HEK293 (cell line): ENCODE results near the gene MRAP2.

Source experiments
- CTCF ChIA-PET: fragments of 350-600 bp; formaldehyde crosslinking; extraction: SDS; loops from one replicate; lab custom pipeline; 2021; ENCODE audit warnings: antibody characterized with exemption; lab: Yijun Ruan, JAX
- POLR2A ChIA-PET: fragments of 300-600 bp; formaldehyde crosslinking; extraction: SDS; loops from one replicate; lab custom pipeline; 2020; ENCODE audit warnings: antibody characterized with exemption, inconsistent platforms; lab: Yijun Ruan, JAX
- H3K27ac ChIP-seq: fragments of 200-500 bp; sonication (Bioruptor generic); 2 replicates; pipeline ENCODE4 v1.5.1; 2014; ENCODE audit warnings: low read depth, low read length, control low read depth, inconsistent platforms; ENCODE audit errors: extremely low read depth
- H3K36me3 ChIP-seq, 2 experiments: fragments of 200-500 bp in 1 of 2; sonication (Bioruptor generic) in 1 of 2; 1 replicate in 1 of 2; 2 replicates in 1 of 2; pipeline ENCODE4 v1.5.1; 2014 to 2017; ENCODE audit warnings: inconsistent platforms in 2 of 2, low read length in 2 of 2; ENCODE audit not compliant: control insufficient read depth in 2 of 2, insufficient read depth in 1 of 2
- H3K4me1 ChIP-seq: fragments of 200-500 bp; sonication (Bioruptor generic); 2 replicates; pipeline ENCODE4 v1.5.1; 2014; ENCODE audit warnings: mild to moderate bottlenecking, low read length, inconsistent platforms; ENCODE audit not compliant: control insufficient read depth, insufficient read depth
- H3K4me3 ChIP-seq: 2 replicates; pipeline ENCODE4 v1.5.1; 2011; ENCODE audit warnings: low read depth, mild to moderate bottlenecking, control low read depth, low read length, moderate library complexity
- H3K9me3 ChIP-seq: fragments of 200-500 bp; sonication (Bioruptor generic); 2 replicates; pipeline ENCODE4 v1.5.1; 2014; ENCODE audit warnings: low read depth, low read length, inconsistent platforms; ENCODE audit not compliant: control insufficient read depth, insufficient read depth
- FEZF1 ChIP-seq: fragments of 450-650 bp; formaldehyde crosslinking; IDR thresholded peaks from 2 replicates; pipeline ENCODE4 v1.5.1; 2016; ENCODE audit warnings: missing biosample characterization, missing genetic modification characterization
- GLIS1 ChIP-seq: fragments of 450-650 bp; formaldehyde crosslinking; IDR thresholded peaks from 2 replicates; pipeline ENCODE4 v1.5.1; 2016; ENCODE audit warnings: missing biosample characterization, missing genetic modification characterization
- MEIS1 ChIP-seq: sonication (generic); formaldehyde crosslinking; IDR thresholded peaks from 2 replicates; pipeline ENCODE4 v1.8.1; 2022; ENCODE audit warnings: missing genetic modification reagents, mild to moderate bottlenecking, borderline replicate concordance
- SCRT1 ChIP-seq: fragments of 450-650 bp; formaldehyde crosslinking; IDR thresholded peaks from 2 replicates; pipeline ENCODE4 v1.5.1; 2016; ENCODE audit warnings: missing biosample characterization, missing genetic modification characterization, borderline replicate concordance
- WT1 ChIP-seq: fragments of 450-650 bp; formaldehyde crosslinking; IDR thresholded peaks from 2 replicates; pipeline ENCODE4 v1.5.1; 2016; ENCODE audit warnings: missing biosample characterization, missing genetic modification characterization
- ZBTB1 ChIP-seq: fragments of 450-650 bp; formaldehyde crosslinking; IDR thresholded peaks from 2 replicates; pipeline ENCODE4 v1.5.1; 2016; ENCODE audit warnings: missing biosample characterization, missing genetic modification characterization
- ZBTB17 ChIP-seq: fragments of 450-650 bp; formaldehyde crosslinking; IDR thresholded peaks from 2 replicates; pipeline ENCODE4 v1.5.1; 2016; ENCODE audit warnings: missing biosample characterization, missing genetic modification characterization
- ZBTB21 ChIP-seq: fragments of 450-650 bp; formaldehyde crosslinking; IDR thresholded peaks from 2 replicates; pipeline ENCODE4 v1.5.1; 2017; ENCODE audit warnings: missing biosample characterization, missing genetic modification characterization
- ZNF132 ChIP-seq: fragments of 450-650 bp; formaldehyde crosslinking; IDR thresholded peaks from 2 replicates; pipeline ENCODE4 v1.5.1; 2017; ENCODE audit warnings: missing biosample characterization, missing genetic modification characterization, borderline replicate concordance
- ZNF140 ChIP-seq: fragments of 450-650 bp; formaldehyde crosslinking; IDR thresholded peaks from 2 replicates; pipeline ENCODE4 v1.5.1; 2016; ENCODE audit warnings: missing biosample characterization, missing genetic modification characterization
- ZNF221 ChIP-seq: fragments of 450-650 bp; formaldehyde crosslinking; IDR thresholded peaks from 2 replicates; pipeline ENCODE4 v1.5.1; 2017; ENCODE audit warnings: missing biosample characterization, missing genetic modification characterization, borderline replicate concordance
- ZNF266 ChIP-seq: fragments of 450-650 bp; formaldehyde crosslinking; IDR thresholded peaks from 2 replicates; pipeline ENCODE4 v1.5.1; 2016; ENCODE audit warnings: missing biosample characterization, missing genetic modification characterization, low read depth
- ZNF354C ChIP-seq: fragments of 450-650 bp; formaldehyde crosslinking; IDR thresholded peaks from 2 replicates; pipeline ENCODE4 v1.5.1; 2016; ENCODE audit warnings: missing biosample characterization, missing genetic modification characterization, low read depth, borderline replicate concordance
- ZNF366 ChIP-seq: fragments of 450-650 bp; formaldehyde crosslinking; conservative IDR thresholded peaks from 2 replicates; pipeline ENCODE4 v1.5.1; 2016; ENCODE audit warnings: missing biosample characterization, missing genetic modification characterization
- ZNF530 ChIP-seq: fragments of 450-650 bp; formaldehyde crosslinking; IDR thresholded peaks from 2 replicates; pipeline ENCODE4 v1.5.1; 2016; ENCODE audit warnings: low read depth, missing biosample characterization, missing genetic modification characterization
- ZNF776 ChIP-seq: fragments of 450-650 bp; formaldehyde crosslinking; IDR thresholded peaks from 2 replicates; pipeline ENCODE4 v1.5.0; 2017; ENCODE audit warnings: missing biosample characterization, missing genetic modification characterization, borderline replicate concordance
- TF ChIP-seq, protein P1 (sequence below): fragments of 450-650 bp; formaldehyde crosslinking; IDR thresholded peaks from 2 replicates; pipeline ENCODE4 v1.5.1; 2016; ENCODE audit warnings: missing biosample characterization, missing genetic modification characterization, borderline replicate concordance
- TF ChIP-seq, protein P2 (sequence below): fragments of 450-650 bp; formaldehyde crosslinking; IDR thresholded peaks from 2 replicates; pipeline ENCODE4 v1.5.1; 2016; ENCODE audit warnings: missing biosample characterization, missing genetic modification characterization
- TF ChIP-seq, protein P3 (sequence below): fragments of 450-650 bp; formaldehyde crosslinking; IDR thresholded peaks from 2 replicates; pipeline ENCODE4 v1.5.1; 2016; ENCODE audit warnings: missing biosample characterization, missing genetic modification characterization
- TF ChIP-seq, protein P4 (sequence below): fragments of 450-650 bp; formaldehyde crosslinking; IDR thresholded peaks from 2 replicates; pipeline ENCODE4 v1.5.1; 2016; ENCODE audit warnings: missing biosample characterization, missing genetic modification characterization
- TF ChIP-seq, protein P5 (sequence below): fragments of 450-650 bp; formaldehyde crosslinking; IDR thresholded peaks from 2 replicates; pipeline ENCODE4 v1.5.1; 2016; ENCODE audit warnings: missing biosample characterization, missing genetic modification characterization
- TF ChIP-seq, protein P6 (sequence below): fragments of 450-650 bp; formaldehyde crosslinking; IDR thresholded peaks from 2 replicates; pipeline ENCODE4 v1.5.1; 2017; ENCODE audit warnings: missing biosample characterization, missing genetic modification characterization

The MRAP2 gene

DNA sequence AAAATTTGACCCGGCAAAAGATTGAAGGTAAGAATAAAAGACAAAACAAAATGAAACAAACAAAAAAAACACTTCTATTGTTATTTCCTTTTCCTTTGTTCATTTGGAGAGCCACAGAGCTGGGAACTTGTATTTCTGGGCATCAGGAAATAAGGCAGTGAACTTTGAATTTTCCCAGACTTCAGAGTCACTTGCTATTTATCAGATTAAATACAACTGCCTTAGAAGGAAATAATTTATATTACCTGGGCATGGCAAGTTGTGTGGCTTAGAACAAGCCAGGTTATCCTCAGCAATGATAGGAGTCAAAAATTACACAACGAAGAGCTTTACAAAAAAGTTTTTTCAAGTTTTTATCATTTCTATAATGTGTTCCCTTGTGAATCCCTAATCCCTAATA lies 20.2 kb upstream of the MRAP2 start (continued):
- TF ChIP-seq, protein P1, sequence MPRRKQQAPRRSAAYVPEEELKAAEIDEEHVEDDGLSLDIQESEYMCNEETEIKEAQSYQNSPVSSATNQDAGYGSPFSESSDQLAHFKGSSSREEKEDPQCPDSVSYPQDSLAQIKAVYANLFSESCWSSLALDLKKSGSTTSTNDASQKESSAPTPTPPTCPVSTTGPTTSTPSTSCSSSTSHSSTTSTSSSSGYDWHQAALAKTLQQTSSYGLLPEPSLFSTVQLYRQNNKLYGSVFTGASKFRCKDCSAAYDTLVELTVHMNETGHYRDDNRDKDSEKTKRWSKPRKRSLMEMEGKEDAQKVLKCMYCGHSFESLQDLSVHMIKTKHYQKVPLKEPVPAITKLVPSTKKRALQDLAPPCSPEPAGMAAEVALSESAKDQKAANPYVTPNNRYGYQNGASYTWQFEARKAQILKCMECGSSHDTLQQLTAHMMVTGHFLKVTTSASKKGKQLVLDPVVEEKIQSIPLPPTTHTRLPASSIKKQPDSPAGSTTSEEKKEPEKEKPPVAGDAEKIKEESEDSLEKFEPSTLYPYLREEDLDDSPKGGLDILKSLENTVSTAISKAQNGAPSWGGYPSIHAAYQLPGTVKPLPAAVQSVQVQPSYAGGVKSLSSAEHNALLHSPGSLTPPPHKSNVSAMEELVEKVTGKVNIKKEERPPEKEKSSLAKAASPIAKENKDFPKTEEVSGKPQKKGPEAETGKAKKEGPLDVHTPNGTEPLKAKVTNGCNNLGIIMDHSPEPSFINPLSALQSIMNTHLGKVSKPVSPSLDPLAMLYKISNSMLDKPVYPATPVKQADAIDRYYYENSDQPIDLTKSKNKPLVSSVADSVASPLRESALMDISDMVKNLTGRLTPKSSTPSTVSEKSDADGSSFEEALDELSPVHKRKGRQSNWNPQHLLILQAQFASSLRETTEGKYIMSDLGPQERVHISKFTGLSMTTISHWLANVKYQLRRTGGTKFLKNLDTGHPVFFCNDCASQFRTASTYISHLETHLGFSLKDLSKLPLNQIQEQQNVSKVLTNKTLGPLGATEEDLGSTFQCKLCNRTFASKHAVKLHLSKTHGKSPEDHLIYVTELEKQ (tag by site-specific recombination): no peak
- TF ChIP-seq FEZF1 (tag by site-specific recombination) (no peak), ZNF221 (tag by site-specific recombination) (no peak)
- TF ChIP-seq, all 188 proteins: peak for 0

DNA sequence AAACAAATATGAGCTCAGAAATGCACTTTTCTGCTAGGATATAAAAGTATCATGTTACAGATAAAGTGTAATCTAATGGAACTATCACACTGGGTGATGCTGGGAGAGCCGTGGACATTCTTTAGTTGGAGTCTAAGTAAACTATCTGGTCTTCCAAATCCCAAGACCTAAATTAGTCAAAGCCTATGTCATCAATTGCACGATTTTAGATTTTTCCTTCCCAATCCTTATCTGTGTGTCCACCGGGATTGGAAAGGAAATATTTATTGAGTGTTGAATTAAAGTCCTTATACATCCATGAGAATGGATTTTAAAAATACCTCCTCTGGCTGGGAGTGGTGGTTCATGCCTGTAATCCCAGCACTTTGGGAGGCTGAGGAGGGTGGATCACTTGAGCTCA lies 19.6 kb upstream of the MRAP2 start:
- no peaks in the 10 kb centered on the region for H3K36me3 ChIP-seq
- POLR2A ChIA-PET: no interaction called here
- H3K9me3 ChIP-seq: no peaks in the 10 kb centered on the region
- CTCF ChIA-PET: interaction anchor here (0.6 to 0.7 kb wide), 2 partner anchors 1002 to 1113 kb away, joined by 3 to 4 read pairs; no protein-coding TSS in a partner anchor
- no peak overlapping the region for H3K27ac ChIP-seq
- H3K4me1 ChIP-seq: no peaks in the 10 kb centered on the region
- no peak overlapping the region for H3K4me3 ChIP-seq
- TF ChIP-seq ZNF266 (tag by site-specific recombination) (no peak), ZBTB17 (peak; percentile 76), ZNF776 (tag by site-specific recombination) (no peak), ZNF366 (tag by site-specific recombination) (no peak), ZBTB1 (no peak), ZNF530 (no peak), ZBTB21 (no peak), ZNF132 (tag by site-specific recombination) (no peak), MEIS1 (no peak), WT1 (tag by site-specific recombination) (no peak), ZNF140 (no peak), ZNF354C (tag by site-specific recombination) (no peak), SCRT1 (tag by site-specific recombination) (no peak), GLIS1 (tag by site-specific recombination) (no peak)
- TF ChIP-seq, protein P2, sequence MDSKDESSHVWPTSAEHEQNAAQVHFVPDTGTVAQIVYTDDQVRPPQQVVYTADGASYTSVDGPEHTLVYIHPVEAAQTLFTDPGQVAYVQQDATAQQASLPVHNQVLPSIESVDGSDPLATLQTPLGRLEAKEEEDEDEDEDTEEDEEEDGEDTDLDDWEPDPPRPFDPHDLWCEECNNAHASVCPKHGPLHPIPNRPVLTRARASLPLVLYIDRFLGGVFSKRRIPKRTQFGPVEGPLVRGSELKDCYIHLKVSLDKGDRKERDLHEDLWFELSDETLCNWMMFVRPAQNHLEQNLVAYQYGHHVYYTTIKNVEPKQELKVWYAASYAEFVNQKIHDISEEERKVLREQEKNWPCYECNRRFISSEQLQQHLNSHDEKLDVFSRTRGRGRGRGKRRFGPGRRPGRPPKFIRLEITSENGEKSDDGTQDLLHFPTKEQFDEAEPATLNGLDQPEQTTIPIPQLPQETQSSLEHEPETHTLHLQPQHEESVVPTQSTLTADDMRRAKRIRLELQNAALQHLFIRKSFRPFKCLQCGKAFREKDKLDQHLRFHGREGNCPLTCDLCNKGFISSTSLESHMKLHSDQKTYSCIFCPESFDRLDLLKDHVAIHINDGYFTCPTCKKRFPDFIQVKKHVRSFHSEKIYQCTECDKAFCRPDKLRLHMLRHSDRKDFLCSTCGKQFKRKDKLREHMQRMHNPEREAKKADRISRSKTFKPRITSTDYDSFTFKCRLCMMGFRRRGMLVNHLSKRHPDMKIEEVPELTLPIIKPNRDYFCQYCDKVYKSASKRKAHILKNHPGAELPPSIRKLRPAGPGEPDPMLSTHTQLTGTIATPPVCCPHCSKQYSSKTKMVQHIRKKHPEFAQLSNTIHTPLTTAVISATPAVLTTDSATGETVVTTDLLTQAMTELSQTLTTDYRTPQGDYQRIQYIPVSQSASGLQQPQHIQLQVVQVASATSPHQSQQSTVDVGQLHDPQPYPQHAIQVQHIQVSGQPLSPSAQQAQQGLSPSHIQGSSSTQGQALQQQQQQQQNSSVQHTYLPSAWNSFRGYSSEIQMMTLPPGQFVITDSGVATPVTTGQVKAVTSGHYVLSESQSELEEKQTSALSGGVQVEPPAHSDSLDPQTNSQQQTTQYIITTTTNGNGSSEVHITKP (tag by site-specific recombination): peak; percentile 89
- TF ChIP-seq, protein P3, sequence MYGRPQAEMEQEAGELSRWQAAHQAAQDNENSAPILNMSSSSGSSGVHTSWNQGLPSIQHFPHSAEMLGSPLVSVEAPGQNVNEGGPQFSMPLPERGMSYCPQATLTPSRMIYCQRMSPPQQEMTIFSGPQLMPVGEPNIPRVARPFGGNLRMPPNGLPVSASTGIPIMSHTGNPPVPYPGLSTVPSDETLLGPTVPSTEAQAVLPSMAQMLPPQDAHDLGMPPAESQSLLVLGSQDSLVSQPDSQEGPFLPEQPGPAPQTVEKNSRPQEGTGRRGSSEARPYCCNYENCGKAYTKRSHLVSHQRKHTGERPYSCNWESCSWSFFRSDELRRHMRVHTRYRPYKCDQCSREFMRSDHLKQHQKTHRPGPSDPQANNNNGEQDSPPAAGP (tag by site-specific recombination): no peak
- TF ChIP-seq, protein P4, sequence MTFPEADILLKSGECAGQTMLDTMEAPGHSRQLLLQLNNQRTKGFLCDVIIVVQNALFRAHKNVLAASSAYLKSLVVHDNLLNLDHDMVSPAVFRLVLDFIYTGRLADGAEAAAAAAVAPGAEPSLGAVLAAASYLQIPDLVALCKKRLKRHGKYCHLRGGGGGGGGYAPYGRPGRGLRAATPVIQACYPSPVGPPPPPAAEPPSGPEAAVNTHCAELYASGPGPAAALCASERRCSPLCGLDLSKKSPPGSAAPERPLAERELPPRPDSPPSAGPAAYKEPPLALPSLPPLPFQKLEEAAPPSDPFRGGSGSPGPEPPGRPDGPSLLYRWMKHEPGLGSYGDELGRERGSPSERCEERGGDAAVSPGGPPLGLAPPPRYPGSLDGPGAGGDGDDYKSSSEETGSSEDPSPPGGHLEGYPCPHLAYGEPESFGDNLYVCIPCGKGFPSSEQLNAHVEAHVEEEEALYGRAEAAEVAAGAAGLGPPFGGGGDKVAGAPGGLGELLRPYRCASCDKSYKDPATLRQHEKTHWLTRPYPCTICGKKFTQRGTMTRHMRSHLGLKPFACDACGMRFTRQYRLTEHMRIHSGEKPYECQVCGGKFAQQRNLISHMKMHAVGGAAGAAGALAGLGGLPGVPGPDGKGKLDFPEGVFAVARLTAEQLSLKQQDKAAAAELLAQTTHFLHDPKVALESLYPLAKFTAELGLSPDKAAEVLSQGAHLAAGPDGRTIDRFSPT: no peak
- TF ChIP-seq, protein P5, sequence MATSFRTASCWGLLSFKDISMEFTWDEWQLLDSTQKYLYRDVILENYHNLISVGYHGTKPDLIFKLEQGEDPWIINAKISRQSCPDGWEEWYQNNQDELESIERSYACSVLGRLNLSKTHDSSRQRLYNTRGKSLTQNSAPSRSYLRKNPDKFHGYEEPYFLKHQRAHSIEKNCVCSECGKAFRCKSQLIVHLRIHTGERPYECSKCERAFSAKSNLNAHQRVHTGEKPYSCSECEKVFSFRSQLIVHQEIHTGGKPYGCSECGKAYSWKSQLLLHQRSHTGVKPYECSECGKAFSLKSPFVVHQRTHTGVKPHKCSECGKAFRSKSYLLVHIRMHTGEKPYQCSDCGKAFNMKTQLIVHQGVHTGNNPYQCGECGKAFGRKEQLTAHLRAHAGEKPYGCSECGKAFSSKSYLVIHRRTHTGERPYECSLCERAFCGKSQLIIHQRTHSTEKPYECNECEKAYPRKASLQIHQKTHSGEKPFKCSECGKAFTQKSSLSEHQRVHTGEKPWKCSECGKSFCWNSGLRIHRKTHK (tag by site-specific recombination): no peak
- TF ChIP-seq, protein P6, sequence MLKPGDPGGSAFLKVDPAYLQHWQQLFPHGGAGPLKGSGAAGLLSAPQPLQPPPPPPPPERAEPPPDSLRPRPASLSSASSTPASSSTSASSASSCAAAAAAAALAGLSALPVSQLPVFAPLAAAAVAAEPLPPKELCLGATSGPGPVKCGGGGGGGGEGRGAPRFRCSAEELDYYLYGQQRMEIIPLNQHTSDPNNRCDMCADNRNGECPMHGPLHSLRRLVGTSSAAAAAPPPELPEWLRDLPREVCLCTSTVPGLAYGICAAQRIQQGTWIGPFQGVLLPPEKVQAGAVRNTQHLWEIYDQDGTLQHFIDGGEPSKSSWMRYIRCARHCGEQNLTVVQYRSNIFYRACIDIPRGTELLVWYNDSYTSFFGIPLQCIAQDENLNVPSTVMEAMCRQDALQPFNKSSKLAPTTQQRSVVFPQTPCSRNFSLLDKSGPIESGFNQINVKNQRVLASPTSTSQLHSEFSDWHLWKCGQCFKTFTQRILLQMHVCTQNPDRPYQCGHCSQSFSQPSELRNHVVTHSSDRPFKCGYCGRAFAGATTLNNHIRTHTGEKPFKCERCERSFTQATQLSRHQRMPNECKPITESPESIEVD (tag by site-specific recombination): peak; percentile 46
